ENCODE results near the gene RPP40. TPM values are rescaled to one million over a fixed set of nuclear protein-coding genes. Genes with fewer than 3 reads are reported as not detected.

The RPP40 gene
- total and polyA plus RNA-seq, 2 of the 8 experiments (the other 6 are each of a cell fraction or from before 2014, with no cell fraction given) = 7.0 to 15.7 TPM

DNA sequence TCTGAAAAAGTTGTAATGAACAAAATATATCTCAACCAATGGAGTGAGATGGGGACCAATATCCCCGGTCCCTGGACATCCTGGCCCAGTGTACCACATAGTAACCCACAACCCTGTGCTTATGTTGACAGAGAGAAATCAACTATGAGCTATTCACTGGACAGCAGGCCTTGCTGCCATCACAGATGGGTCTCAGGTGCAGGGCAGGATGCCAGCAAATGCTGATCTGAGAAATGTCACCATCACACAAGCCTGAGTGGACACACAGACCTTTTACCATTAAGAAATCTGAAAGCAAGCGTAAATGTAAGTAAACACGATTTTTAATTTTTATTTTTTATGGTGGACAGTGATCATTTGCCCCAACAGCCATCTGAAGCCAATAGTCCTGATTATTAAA is 9.1 kb downstream of the RPP40 start:
- H2BK20ac ChIP-seq (ENCODE audit: low read length) = no peak overlapping the region
- H3K9ac ChIP-seq (replicated peaks in 1 of 4; ENCODE audit: extremely low read depth in 1 of 4, low read depth in 3 of 4, low read length in 3 of 4) = no peak overlapping the region
- H3K4ac ChIP-seq (replicated peaks; ENCODE audit: insufficient read length, low read depth, low read length) = no peak overlapping the region
- no peak overlapping the region for H2BK12ac ChIP-seq (ENCODE audit: low read depth, low read length)
- no peak overlapping the region for H3K14ac ChIP-seq (ENCODE audit: insufficient read length)
- H4K5ac ChIP-seq (ENCODE audit: insufficient read length, low read depth, low read length) = no peak overlapping the region
- H3K36me3 ChIP-seq (ENCODE audit: control insufficient read depth in 2 of 4, insufficient read depth in 4 of 4, low read length in 3 of 4) = 0 out of 8 replicates have a peak, but pooled peaks cover 0 to 3% (median 0%) of the 10 kb centered on the region in 4 experiments
- no peak overlapping the region for H2BK15ac ChIP-seq (ENCODE audit: low read length)
- H4K8ac ChIP-seq (ENCODE audit: extremely low read depth, insufficient read depth, low read length) = no peak overlapping the region
- ChIA-PET POLR2A (ENCODE audit: partially characterized antibody) (no interaction called here), CTCF (ENCODE audit: partially characterized antibody) (interaction anchor here (0.9 to 1.1 kb wide), 2 partner anchors 9 to 149 kb away, joined by 3 to 4 read pairs; partner anchors contain the start of gene RPP40)
- H4K20me1 ChIP-seq (replicated peaks in 1 of 2; ENCODE audit: control insufficient read depth in 1 of 2, insufficient read depth in 2 of 2, low read length in 2 of 2) = no peaks in the 10 kb centered on the region
- no peak overlapping the region for H3K4me3 ChIP-seq (ENCODE audit: extremely low read depth in 1 of 4, insufficient read depth in 2 of 4, low read depth in 3 of 4, low read length in 4 of 4)
- no peaks in the 10 kb centered on the region for H3K79me2 ChIP-seq (ENCODE audit: control insufficient read depth in 1 of 2, insufficient read depth in 2 of 2, low read length in 2 of 2)
- no peak overlapping the region for H2AFZ ChIP-seq (ENCODE audit: low read length)
- no peak overlapping the region for H4K91ac ChIP-seq (replicated peaks; ENCODE audit: insufficient read length, low read length)
- WGBS, 2 experiments (ENCODE audit: extremely low coverage in 1 of 2, insufficient coverage in 1 of 2, insufficient read length in 1 of 2, insufficient replicate concordance in 2 of 2, low coverage in 1 of 2, low lambda C conversion rate in 2 of 2, missing lambda C conversion rate in 1 of 2) = 86% methylated on average over 3 of the region's 3 CpGs; no CpG with 5 or more reads in 1 of the 2 experiments
- FAIRE-seq (no peak), DNase-seq (ENCODE audit: low read depth in 1 of 2, low spot score in 2 of 2) (no peak)
- H2AK5ac ChIP-seq (ENCODE audit: low read depth, low read length) = no peak overlapping the region
- no peak overlapping the region for H3K27ac ChIP-seq (ENCODE audit: low read depth, low read length)
- no peaks in the 10 kb centered on the region for H3K4me1 ChIP-seq (replicated peaks in 1 of 4; ENCODE audit: control insufficient read depth in 3 of 4, insufficient read depth in 4 of 4, low read length in 3 of 4)
- H3K56ac ChIP-seq (replicated peaks; ENCODE audit: insufficient read length, low read depth, low read length) = no peak overlapping the region
- H3K4me2 ChIP-seq (ENCODE audit: insufficient read depth in 1 of 2, low read depth in 2 of 2, low read length in 2 of 2) = no peak overlapping the region
- no peak overlapping the region for H3K18ac ChIP-seq (ENCODE audit: extremely low read depth, low read length)
- H3K23ac ChIP-seq (ENCODE audit: insufficient read length) = no peak overlapping the region
- H3K79me1 ChIP-seq (ENCODE audit: low read depth, low read length) = no peaks in the 10 kb centered on the region
- no peaks in the 10 kb centered on the region for H3K23me2 ChIP-seq (ENCODE audit: low read depth, low read length)
- no peaks in the 10 kb centered on the region for H3K27me3 ChIP-seq (replicated peaks in 1 of 4; ENCODE audit: control insufficient read depth in 3 of 4, extremely low read depth in 1 of 4, insufficient read depth in 3 of 4, low read length in 3 of 4)
- H3K9me3 ChIP-seq (ENCODE audit: insufficient read depth in 2 of 2, low read depth in 1 of 2, low read length in 1 of 2) = no peaks in the 10 kb centered on the region
- H2BK5ac ChIP-seq (ENCODE audit: low read depth, low read length) = no peak overlapping the region
- TF ChIP-seq SAP30 (IDR thresholded peaks at IDR 0.05; ENCODE audit: insufficient read depth, insufficient replicate concordance, low read length) (no peak), GTF2F1 (IDR thresholded peaks at IDR 0.05; ENCODE audit: borderline replicate concordance, low read depth, low read length) (no peak), CTBP2 (IDR thresholded peaks at IDR 0.05; ENCODE audit: borderline replicate concordance, insufficient read depth, insufficient read length, low read length) (no peak), TCF12 (IDR thresholded peaks at IDR 0.05; ENCODE audit: low read depth, low read length) (no peak)
- no peak overlapping the region for H2BK120ac ChIP-seq (replicated peaks; ENCODE audit: low read depth, low read length)
